Stimulated activated effector memory CD8-positive, alpha-beta T cell treated with anti-CD3 and anti-CD28 coated beads, Interleukin-12 subunit alpha, Interleukin-12 subunit beta, amount 100 ng/mL, for 72 hours (primary cell): Measurements from ENCODE around the gene ONECUT2.

Experiments
- ATAC-seq: fragments of 150-1000 bp; cut with Tn5 transposase; 2 replicates; pipeline ENCODE4 v1.10.0; 2021
- DNase-seq, 2 donors: peaks; one replicate each; pipeline ENCODE4 v3.0.0; 2021 to 2022; ENCODE audit warnings: low spot score in 2 of 2
- H3K27ac Mint-ChIP-seq: one replicate; pipeline ENCODE4 v1.8.0; 2022; ENCODE audit warnings: mild to moderate bottlenecking, mixed read lengths
- H3K36me3 Mint-ChIP-seq: one replicate; pipeline ENCODE4 v1.8.0; 2022; ENCODE audit warnings: mild to moderate bottlenecking, mixed read lengths
- H3K4me1 Mint-ChIP-seq: one replicate; pipeline ENCODE4 v1.8.0; 2022; ENCODE audit warnings: mixed read lengths
- H3K4me3 Mint-ChIP-seq: one replicate; pipeline ENCODE4 v1.8.0; 2022; ENCODE audit warnings: mild to moderate bottlenecking, mixed read lengths
- H3K9me3 Mint-ChIP-seq: one replicate; pipeline ENCODE4 v1.8.0; 2022; ENCODE audit warnings: mixed read lengths

The ONECUT2 gene

DNA sequence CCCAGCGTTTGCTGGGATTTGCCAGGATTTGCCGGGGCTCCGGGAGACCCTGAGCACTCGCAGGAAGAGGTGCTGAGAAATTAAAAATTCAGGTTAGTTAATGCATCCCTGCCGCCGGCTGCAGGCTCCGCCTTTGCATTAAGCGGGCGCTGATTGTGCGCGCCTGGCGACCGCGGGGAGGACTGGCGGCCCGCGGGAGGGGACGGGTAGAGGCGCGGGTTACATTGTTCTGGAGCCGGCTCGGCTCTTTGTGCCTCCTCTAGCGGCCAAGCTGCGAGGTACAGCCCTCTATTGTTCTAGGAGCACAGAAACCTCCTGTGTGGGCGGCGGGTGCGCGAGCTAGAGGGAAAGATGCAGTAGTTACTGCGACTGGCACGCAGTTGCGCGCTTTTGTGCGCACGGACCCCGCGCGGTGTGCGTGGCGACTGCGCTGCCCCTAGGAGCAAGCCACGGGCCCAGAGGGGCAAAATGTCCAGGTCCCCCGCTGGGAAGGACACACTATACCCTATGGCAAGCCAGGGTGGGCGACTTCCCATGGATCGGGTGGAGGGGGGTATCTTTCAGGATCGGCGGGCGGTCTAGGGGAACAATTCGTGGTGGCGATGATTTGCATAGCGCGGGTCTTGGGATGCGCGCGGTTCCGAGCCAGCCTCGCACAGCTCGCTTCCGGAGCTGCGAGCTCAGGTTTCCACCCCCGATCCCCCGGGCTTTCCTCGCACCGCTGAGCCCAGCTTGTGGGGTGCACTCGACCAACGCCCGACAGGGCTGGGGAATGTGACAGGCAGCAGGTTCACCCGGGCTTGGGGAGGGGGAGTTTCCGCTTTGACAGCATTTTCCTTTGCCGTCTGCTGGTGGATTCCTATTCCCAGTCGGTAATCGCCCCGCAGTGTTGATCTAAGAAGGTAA is 2.8 kb downstream of the ONECUT2 start:
- peak; percentile 65 for ATAC-seq
- H3K27ac Mint-ChIP-seq: no peak overlapping the region

DNA sequence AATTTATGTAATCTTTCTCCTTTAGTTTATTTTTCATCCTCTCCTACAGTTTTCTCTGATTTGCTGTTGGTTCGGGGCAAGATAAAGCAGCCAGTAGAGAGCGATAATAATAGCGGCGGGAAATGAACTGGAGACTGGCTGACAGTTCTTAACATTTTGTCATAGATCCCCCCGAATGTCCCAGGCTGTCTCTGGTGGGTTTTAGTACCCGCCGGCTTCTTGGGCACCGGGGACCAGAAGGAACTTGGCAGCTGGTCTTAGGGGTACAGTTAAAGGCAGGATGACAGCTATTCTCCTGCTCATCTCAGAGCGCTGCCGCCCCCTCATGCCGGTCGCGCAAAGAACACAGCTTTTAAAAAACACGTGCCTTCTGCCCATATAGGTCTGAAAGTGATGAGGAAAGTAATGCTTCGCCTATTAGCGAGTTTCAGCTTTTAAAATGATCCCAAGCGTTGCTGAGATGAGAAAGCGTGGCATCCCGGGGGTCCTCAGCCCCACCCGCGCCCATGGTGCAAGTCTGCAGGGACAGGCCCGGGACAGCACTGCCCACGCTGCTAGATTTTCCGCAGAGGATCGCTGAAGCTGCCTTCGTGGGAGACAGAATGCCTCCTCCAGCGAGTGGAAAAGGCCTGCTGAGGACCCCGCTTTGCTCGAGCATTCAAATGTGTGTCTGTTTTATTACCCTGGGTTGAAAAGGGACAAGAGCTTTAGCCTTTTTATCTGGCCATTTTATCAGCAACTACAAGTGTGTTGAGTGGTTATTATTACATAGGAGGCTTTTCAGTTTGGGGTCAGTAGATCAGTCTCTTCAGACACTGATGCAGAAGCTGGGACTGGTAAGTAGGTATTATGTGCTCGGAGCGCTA is 3.8 kb downstream of the ONECUT2 start:
- H3K9me3 Mint-ChIP-seq: peaks cover 5% of the 10 kb centered on the region
- H3K4me3 Mint-ChIP-seq: peak overlapping the region; percentile 51
- H3K36me3 Mint-ChIP-seq: peaks cover 25% of the 10 kb centered on the region
- peaks cover 48% of the 10 kb centered on the region for H3K4me1 Mint-ChIP-seq
- DNase-seq (no peak), ATAC-seq (no peak)
- H3K27ac Mint-ChIP-seq: no peak overlapping the region

More for the DNA sequence above, 2.8 kb downstream of the ONECUT2 start:
- H3K36me3 Mint-ChIP-seq: peaks cover 25% of the 10 kb centered on the region
- peaks cover 5% of the 10 kb centered on the region for H3K9me3 Mint-ChIP-seq
- peaks cover 50% of the 10 kb centered on the region for H3K4me1 Mint-ChIP-seq
- peak in 1 of 2 donors; percentile 63 for DNase-seq
- peak overlapping the region; percentile 51 for H3K4me3 Mint-ChIP-seq

DNA sequence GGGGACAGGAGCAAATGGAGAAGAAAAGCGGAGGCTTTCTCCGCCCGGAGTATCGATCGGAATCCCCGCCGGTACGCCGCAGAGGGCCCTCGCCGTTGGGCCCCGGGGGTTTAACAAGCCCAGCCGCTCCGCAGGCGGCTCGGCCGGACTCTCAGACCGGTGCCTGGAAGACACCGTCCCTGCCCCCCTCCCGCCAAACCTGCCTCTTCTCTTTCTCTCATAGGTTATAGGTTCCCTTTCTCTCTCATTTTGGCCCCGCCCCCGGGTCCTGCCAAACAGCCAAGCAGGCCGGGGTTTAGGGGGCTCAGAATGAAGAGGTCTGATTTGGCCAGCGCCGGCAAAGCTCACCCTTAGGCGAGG is 4.4 kb downstream of the ONECUT2 start:
- DNase-seq (no peak), ATAC-seq (no peak)
- no peak overlapping the region for H3K4me3 Mint-ChIP-seq
- peaks cover 5% of the 10 kb centered on the region for H3K9me3 Mint-ChIP-seq
- peaks cover 42% of the 10 kb centered on the region for H3K4me1 Mint-ChIP-seq
- H3K27ac Mint-ChIP-seq: no peak overlapping the region
- H3K36me3 Mint-ChIP-seq: peaks cover 25% of the 10 kb centered on the region

DNA sequence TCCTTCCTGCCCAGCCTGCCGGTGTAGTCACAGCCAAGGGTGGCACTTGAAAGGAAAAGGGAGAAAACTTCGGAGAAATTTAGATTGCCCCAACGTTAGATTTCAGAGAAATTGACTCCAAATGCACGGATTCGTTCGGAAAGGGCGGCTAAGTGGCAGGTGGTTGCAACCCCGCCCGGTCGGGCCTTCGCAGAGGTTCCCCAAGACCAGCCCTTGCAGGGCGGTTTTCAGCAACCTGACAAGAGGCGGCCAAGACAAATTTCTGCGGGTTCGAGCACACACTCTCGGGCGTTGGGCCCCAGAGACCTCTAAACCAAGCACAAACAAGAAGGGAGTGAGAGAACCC is 4.8 kb downstream of the ONECUT2 start:
- no peak overlapping the region for H3K27ac Mint-ChIP-seq
- peaks cover 5% of the 10 kb centered on the region for H3K9me3 Mint-ChIP-seq
- ATAC-seq (no peak), DNase-seq (no peak)
- peaks cover 25% of the 10 kb centered on the region for H3K36me3 Mint-ChIP-seq
- H3K4me1 Mint-ChIP-seq: peaks cover 41% of the 10 kb centered on the region
- H3K4me3 Mint-ChIP-seq: no peak overlapping the region

DNA sequence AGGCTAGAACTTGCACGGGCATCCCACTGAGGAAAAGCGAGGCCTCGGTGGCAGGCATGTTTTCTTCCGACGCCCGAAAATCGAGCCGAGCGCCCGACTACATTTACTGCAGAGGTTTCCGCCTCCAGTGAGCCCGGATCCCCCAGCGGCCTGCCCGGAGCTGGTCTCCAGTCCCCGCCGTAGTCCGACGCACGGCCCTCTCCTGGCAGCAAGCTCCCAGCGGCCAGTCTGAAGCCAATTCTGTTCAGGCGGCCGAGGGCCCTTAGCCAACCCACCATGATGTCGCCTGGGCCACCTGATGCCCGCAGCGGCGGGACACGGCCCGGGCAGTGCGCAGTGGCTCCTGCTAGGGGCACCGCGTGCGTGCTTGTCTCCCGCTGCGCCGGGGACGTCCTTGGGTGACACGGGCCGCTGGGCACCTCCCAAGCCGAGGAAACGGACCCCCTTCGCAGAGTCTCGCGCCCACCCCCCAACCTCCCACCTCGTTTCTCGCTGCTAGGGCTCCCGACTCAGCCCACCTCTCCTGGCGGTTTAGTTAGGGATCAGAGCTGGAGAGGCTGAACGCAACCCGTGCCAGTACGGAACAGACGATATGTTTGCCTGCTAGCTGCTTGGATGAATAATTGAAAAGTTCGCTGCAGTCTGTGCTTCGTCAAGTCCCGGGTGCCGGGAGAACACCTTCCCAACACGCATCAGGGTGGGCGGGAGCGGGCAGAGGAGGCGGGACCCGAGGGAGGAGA is 5.3 kb downstream of the ONECUT2 start:
- DNase-seq (no peak), ATAC-seq (no peak)
- peaks cover 41% of the 10 kb centered on the region for H3K4me1 Mint-ChIP-seq
- peaks cover 25% of the 10 kb centered on the region for H3K36me3 Mint-ChIP-seq
- no peak overlapping the region for H3K4me3 Mint-ChIP-seq
- no peak overlapping the region for H3K27ac Mint-ChIP-seq
- peaks cover 5% of the 10 kb centered on the region for H3K9me3 Mint-ChIP-seq

DNA sequence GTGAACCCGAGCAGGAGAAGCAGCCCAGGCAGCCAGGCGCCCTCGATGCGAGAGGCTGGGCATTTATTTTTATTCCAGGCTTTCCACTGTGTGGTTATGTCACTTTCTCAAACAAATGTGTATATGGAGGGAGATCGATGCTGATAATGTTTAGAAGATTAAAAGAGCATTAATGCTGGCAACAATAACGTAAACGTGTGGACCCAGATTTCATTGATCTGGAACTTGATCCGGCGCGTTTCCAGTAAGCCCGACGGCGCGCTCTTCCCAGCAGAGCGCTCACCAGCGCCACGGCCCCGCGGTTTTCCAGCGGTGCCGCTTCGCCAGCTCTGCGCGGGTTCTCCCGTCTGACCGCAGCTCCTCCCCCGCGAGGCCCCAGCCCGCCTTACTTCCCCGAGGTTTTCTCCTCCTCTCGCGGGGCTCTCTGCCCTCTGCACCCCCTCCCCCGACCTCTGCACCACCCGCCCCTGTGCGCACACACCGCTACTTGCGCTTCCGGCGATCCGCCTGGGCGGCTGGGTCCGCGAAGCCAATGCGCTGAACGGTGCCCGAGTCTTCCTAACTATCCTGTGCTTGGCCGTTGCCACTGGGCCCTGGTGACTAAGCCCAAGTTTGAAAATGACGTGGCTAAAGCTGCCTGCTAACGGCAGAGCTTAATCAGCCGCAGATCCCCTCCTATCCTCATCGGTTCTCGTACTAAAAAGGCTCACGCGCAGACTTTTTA is 6.1 kb downstream of the ONECUT2 start:
- Mint-ChIP-seq H3K36me3 (peaks cover 25% of the 10 kb centered on the region), H3K27ac (no peak overlapping the region), H3K9me3 (peaks cover 5% of the 10 kb centered on the region), H3K4me3 (peak overlapping the region; percentile 42), H3K4me1 (peaks cover 37% of the 10 kb centered on the region)
- ATAC-seq (peak; percentile 67), DNase-seq (no peak)

GRCh38 chr18:57443247-57443646 is 8.1 kb downstream of the ONECUT2 start:
- H3K27ac Mint-ChIP-seq: no peak overlapping the region
- H3K4me3 Mint-ChIP-seq: no peak overlapping the region
- peaks cover 16% of the 10 kb centered on the region for H3K36me3 Mint-ChIP-seq
- no peaks in the 10 kb centered on the region for H3K9me3 Mint-ChIP-seq
- H3K4me1 Mint-ChIP-seq: peaks cover 17% of the 10 kb centered on the region
- no peak for ATAC-seq
- DNase-seq: no peak

- Mint-ChIP-seq H3K4me1 (peaks cover 17% of the 10 kb centered on the region), H3K27ac (no peak overlapping the region), H3K36me3 (peaks cover 13% of the 10 kb centered on the region), H3K9me3 (no peaks in the 10 kb centered on the region), H3K4me3 (no peak overlapping the region)
- ATAC-seq (no peak), DNase-seq (no peak)
Observed at GRCh38 chr18:57443702-57444101, 8.5 kb downstream of the ONECUT2 start.

DNA sequence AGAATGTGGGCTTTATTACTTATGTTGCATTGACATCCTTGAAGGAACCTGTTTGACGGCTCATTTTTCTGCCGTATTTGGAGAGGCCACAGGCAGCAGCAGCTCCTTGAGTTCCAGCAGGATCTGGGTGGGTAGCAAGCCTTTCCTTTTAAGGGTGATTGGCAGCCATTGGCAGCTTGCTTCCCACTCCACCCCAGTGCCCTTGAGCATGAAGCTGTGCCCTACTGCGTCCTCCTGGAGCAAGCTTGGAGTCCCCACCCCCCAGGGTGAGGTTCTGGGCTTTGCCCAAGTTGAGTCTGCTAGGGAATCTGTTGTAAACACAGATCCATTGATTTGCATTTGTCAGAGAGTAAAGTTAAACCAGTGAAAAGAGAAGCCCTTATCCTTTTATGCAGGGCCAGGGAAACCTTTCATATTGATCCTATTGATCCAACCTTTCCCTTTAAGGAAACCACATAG is 9.2 kb downstream of the ONECUT2 start:
- ATAC-seq: no peak
- no peaks in the 10 kb centered on the region for H3K9me3 Mint-ChIP-seq
- H3K36me3 Mint-ChIP-seq: peaks cover 7% of the 10 kb centered on the region
- H3K4me1 Mint-ChIP-seq: peaks cover 13% of the 10 kb centered on the region
- H3K4me3 Mint-ChIP-seq: no peak overlapping the region
- H3K27ac Mint-ChIP-seq: no peak overlapping the region
- DNase-seq: no peak

DNA sequence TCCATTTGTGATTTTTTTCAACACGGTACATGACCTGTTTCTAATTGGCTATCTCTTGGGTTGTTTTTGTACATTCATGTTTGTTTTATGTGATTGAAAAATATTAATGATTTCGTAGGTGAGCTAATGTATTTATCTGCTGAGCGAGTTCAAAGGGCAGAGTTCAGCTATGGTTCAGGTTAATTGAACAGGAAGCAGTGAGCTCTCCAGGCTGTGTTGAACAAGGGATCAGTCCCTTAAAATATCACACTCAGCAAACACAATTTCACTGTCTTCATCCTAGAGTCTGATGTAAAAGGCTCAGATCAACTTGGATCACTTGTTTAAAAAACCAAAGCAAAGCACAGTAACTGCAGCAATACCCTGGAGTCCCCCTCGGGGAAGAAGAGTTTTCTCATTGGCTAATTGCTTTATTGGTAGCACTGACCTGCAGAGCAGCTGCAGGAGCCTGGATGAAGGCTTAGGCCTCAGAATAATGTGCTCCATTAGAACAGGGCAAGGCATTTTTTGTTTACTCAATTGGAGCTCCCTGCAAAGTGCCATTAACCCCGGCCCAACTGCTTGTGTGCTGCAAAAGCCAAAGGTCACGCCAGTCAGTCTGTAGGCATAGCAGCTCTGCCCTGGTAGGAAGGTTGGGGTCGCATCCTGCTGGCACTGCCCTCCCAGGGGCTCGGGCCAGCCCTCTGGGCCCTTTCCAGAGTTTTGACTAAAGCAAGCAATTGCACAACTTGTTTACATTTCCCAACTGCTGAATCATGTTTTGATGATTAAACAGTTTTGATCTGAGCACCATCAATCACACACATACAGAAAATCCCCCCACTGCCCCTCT is 10.5 kb downstream of the ONECUT2 start:
- Mint-ChIP-seq H3K27ac (no peak overlapping the region), H3K36me3 (peaks cover 5% of the 10 kb centered on the region)

GRCh38 chr18:57446322-57446721 is 11.1 kb downstream of the ONECUT2 start:
- H3K4me1 Mint-ChIP-seq: peaks cover 5% of the 10 kb centered on the region
- no peak for ATAC-seq
- DNase-seq: no peak

More for the DNA sequence above, 10.5 kb downstream of the ONECUT2 start:
- H3K4me3 Mint-ChIP-seq: no peak overlapping the region
- no peak for DNase-seq
- H3K4me1 Mint-ChIP-seq: peaks cover 6% of the 10 kb centered on the region
- no peak for ATAC-seq
- H3K9me3 Mint-ChIP-seq: no peaks in the 10 kb centered on the region

DNA sequence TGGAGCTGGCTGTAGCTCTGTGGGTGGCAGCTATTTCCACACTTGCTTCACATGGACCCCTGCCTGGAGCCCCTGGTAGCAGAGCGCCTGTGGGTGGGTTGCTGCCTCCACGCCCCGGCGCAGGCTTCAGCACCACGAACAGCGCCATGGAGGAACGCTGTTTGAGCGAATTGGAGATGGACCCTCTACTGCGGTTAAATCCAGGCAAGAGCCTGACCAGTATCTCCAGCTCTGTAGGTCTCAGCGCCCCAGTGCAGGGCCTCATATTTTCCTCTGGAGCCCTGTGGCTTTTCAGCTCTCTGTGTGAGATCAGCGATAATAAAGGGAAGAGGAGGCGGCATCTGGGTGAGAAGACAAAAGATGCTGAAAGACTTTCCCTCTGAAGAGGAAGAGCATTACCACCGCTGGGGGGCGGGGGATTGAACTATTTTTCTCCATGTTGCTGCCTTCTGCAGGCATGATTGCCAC is 12.0 kb downstream of the ONECUT2 start:
- Mint-ChIP-seq H3K4me3 (no peak overlapping the region), H3K27ac (no peak overlapping the region), H3K4me1 (no peaks in the 10 kb centered on the region), H3K9me3 (no peaks in the 10 kb centered on the region), H3K36me3 (no peaks in the 10 kb centered on the region)
- DNase-seq (no peak), ATAC-seq (peak; percentile 16)

More at GRCh38 chr18:57446322-57446721, 11.1 kb downstream of the ONECUT2 start:
- H3K36me3 Mint-ChIP-seq: peaks cover 5% of the 10 kb centered on the region
- no peak overlapping the region for H3K27ac Mint-ChIP-seq
- H3K4me3 Mint-ChIP-seq: no peak overlapping the region
- H3K9me3 Mint-ChIP-seq: no peaks in the 10 kb centered on the region

DNA sequence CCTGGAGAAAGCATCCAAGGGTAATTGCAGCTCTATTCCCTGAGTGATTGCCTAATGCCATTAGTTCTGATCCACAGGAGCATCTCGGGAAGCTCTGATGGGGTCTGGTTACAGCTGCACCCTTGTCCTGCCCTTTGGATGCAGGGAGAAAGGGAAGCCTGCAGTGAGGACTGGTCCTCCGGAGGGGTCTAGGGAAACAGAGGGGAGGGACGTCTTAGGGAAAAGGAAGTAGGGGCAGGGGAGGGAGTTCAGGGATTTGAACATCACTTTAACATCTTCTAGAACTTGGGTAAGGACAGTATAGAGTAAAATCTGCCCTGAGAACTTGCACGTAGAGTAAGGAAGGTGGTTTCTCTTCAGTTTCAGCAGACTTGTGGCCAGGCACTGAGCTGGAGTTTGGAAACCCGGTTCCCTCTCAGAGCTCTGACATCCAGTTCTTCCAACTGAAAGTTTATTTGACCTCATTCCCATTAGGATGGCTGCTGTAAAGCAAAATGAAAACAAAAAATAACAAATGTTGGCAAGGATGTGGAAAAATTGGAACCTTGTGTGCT is 20.5 kb downstream of the ONECUT2 start:
- DNase-seq: no peak
- ATAC-seq: no peak
- Mint-ChIP-seq H3K9me3 (no peaks in the 10 kb centered on the region), H3K4me1 (no peaks in the 10 kb centered on the region), H3K27ac (no peak overlapping the region), H3K4me3 (no peak overlapping the region), H3K36me3 (no peaks in the 10 kb centered on the region)
